HG03521 (cell line): ENCODE measurements around the gene FSD1.

Experiments
- ATAC-seq: cut with Tn5 transposase; IDR thresholded peaks from one replicate; pipeline ENCODE4 v1.9.1; 2021; ENCODE audit warnings: mild to moderate bottlenecking, moderate library complexity; ENCODE audit not compliant: unreplicated experiment

Gene FSD1

GRCh38 chr19:4361152-4362046 lies 57.0 kb downstream of the FSD1 start:
- ATAC-seq: no peak

DNA sequence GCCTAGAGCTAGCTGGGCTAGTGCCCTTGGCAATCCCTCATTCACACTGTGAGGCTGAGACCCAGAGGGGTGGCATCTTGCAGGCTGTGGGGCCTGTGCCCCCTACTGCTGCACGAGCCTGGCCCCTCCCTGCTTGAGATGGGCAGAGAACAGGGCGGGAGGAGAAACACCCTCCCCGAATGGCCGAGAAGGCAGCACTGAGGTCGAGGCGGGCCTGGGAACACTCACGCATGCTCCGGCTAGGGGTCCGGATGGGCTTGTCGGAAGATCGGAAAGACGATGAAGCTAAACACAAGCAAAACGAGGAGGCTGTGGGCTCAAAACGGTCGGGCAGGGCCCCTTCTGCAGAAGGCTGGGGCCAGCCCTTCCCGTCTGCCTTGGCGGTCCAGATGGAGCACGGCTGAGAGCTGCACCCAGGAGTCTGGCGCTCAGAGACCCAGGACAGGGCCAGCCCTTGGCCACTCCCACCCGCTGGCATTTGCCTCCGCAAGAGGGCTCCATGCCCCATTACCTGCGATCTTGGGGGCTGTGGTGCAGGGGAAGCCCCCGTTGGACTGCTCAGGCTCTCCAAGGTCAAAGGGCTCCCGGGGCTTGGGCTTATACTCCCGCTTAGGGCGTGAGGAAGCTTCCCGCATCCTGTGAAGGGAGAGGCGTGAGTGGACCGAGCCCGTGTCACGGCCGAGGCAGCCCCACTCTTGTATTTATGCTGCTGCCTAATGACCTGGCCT lies 57.9 kb downstream of the FSD1 start:
- no peak for ATAC-seq

GRCh38 chr19:4362831-4363545 lies 58.6 kb downstream of the FSD1 start:
- ATAC-seq: no peak

DNA sequence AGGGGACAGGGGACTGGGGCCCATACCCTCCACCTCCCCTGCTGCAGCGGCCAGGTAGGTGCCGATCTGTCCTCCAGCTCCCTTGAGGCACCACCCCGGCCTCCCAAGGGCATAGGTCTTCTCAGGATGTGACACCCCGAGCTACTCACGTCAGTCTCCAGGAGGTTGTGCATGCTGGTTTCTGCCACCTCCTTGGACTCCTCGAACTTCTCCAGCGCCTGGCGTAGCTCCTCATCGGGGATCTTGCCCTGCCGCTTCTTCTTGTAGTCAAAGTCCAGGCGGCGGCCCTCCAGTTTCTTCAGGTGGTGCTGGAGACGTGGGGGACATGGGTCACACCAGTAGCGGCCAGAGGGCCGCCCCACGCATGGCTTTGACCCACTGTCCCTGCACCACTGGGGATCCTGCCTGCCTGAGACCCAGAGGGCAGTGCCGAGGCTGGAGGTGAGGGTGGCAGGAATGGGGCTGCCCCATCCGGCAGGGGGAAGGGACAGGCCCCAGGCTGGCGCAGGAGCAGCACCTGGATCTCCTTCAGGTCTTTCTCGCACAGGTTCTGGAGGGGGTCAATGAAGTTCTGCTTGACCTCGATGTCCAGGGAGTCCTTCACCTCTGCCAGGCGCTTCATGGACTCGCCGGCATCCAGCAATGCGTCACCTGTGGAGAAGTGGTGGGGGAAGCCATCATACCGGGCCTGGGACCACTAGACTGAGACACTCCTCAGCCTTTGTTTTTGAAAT lies 59.3 kb downstream of the FSD1 start:
- no peak for ATAC-seq

DNA sequence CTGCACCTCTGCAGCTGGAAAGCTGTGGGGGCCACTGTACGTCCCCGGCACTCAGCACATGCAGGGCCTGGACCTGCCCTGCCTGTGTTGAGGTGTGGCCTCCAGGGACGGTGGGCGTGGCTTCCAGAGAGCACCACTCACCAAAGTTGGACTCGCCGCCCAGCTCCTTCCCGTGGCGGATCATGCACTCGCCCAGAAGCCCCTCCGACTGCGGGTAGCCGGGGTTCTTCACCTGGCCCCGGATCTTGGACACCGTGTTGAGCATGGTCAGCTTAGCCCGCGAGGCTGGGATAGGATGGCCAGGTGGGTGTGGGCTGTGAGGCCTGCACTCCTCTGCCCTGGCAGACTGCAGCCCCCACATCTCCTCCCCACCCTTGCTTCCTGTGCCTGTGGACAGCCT lies 60.9 kb downstream of the FSD1 start:
- no peak for ATAC-seq

GRCh38 chr19:4365791-4366665 lies 61.6 kb downstream of the FSD1 start:
- ATAC-seq: no peak

- ATAC-seq: no peak
Observed at GRCh38 chr19:4366666-4367335, 62.4 kb downstream of the FSD1 start.

DNA sequence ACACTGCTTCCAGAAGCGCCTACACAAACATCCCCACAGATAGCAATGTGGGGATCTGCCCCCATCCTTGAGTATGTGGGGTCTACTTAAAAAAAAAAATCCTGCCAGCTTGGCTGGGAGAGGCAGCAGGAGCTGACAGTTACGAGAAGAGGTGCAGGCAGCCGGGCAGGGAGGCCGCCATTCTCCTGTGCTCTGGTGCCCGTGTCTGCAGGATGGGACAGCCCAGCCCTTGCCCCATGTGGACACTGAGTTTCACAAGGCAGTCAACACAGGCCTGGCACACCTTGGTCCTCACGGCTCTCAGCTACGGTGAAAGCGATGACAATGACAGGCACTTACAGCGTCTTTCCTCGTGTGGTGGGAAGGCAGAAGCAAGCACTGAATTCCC lies 62.9 kb downstream of the FSD1 start:
- ATAC-seq: no peak

- ATAC-seq: no peak
Observed at GRCh38 chr19:4367781-4368127, 63.4 kb downstream of the FSD1 start.

- no peak for ATAC-seq
Observed at GRCh38 chr19:4368128-4368820, 63.9 kb downstream of the FSD1 start.

DNA sequence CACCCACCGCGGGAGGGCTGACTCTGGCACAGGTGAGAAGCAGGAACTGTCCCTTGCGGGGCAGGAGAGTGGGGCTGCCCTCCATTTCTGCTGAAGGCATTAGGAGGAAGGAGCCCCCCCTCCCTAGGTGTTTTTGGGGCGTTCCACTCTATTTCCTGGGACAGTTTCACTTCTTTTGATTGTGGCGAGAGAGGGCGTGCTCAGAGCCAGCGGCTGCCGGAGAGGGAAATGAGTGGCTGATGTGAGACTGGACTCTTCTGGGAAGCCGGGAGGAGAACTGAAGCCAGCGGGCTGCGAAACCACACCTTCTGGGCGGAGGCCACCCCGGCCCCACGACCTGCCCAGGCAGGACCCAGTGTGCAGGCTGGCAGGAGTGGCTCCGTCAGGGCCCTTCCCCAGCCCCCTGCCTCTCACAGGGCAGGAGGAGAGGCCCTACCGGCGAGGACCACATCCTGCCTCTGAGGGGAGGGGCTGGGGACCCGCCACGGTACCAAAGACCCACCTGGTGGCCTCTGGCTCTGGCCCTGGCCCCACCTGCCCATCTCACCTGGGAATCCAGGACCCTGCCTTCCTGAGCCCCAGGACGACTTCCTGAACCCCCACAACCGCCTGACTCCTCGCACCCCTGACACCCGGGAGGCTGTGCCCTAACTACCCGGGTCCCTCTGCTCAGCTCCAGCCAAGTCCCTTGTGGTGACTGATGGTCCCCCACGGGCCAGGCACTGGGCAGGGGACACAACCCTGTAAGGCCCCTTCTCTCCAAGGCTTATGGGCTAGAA lies 64.9 kb downstream of the FSD1 start:
- ATAC-seq: peak; percentile 47

GRCh38 chr19:4369888-4370260 lies 65.5 kb downstream of the FSD1 start:
- ATAC-seq: no peak

DNA sequence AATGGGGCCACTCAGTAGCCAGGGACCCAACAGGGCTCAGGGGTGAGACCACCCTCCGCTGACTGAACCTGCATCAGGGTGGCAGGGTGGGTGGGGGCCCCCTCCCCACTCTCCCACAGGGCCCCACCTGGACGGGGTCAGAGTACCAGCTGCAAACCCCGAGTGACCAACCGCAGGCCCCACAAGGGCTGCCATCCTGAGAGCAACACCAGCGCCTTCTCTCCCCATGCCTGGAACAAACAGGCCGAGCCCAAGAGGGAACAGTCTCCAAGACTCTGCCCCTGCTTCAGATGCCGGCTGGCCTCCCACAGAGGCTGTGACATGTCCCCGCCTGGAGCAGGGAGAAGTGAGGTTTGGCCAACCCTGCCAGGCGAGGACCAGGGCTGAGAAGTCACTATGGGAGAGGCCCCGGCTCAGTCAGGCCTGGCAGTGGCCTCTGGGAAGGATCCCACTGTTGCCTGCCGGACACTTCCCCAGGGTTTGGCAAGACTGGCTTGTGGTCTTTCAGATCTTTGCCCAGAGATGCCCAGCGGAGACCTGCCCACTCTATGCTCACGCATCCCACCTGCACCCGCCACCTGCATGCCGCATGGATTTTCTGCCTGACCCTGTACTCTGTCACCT lies 66.1 kb downstream of the FSD1 start:
- ATAC-seq: no peak

DNA sequence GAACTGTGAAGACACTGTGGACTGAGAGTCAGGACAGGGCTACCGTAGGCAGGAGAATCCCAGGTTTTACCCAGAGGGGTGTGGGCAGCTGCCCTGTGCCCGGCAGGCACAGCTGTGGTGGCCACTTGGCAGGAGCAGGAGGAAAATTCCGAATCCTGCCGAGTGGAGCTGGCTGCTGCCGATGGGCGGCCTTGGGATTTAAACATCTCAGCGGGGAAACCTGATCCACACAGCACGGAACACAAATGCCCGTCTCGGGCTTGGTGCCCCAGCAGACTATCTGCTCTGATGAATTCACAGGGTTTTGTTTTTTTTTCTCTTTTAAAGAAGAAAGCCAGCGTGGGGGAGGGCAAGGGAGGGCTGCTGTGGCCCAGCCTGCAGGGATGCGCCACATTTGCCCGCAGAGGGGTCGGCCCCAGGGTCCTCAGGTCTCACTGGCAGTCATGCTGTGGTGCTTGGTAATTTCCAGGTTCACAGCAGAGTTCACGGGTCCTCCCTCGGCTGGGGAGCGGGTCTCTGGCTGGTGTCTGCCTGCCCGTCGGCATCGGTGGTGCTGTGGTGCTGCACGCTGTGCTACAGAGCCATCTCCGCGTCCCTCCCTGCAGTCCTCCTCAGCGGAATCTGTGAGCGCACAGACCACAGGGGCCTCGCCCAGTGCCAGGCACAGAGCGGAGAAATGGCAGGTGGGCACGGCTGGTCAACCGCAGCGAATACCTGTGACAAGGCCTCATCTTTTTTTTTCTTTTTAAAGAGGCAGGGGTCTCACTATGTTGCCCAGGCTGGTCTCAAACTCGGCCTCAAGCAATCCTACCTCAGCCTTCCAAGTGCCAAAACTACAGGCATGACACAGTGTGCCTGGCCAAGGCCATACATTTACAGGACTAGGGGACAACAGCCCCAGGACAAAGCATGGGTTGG lies 67.1 kb downstream of the FSD1 start:
- no peak for ATAC-seq

DNA sequence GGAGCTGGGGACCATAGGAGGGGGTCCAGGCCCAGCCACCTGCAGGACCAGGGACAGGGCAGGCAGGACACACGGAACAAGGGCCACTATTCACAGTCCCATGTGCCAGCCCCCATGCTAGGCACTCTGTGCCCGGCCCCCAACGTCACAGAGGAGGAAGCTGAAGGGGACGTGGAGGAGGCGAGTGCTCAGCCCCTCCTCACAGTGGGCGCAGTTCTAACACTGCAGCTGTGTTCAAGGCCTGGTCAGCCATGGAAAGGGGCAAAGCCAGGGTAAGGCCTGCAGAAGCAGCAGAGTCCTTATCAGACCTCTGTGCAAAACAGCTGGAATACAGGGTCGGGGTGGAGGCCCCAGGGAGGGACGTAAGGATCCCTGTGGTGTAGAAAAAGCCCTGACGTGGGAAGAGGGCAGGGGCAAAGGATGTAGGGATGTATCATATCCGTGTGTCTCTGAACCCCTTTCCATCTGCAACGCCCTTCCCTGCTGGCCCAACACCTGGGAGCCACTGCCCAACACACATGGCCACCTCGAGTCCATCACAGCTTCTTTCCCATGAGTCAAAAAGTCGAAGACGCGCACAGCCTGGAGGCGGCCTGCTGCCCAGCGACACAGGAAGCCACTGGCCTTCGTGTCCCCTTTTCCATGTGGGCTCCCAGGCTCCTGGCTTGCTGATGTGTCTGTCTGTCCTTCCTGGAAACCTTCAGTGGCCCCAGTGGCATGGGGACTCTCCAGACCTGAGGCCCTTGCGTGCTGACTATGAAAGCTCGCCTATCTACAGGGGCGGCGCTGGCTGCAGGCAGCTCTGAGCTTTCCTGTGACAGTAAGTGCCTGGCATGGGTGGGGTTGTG lies 68.0 kb downstream of the FSD1 start:
- ATAC-seq: no peak

- ATAC-seq: no peak
Observed at GRCh38 chr19:4373013-4373367, 68.6 kb downstream of the FSD1 start.
